Right lobe of liver (tissue), 6 donors: ENCODE measurements around the gene TBPL1. TPM values are rescaled to one million over a fixed set of nuclear protein-coding genes. Genes with fewer than 3 reads are reported as not detected.

Experiments
- ATAC-seq, 4 donors: fragments of 200-7000 bp; cut with Tn5 transposase; one replicate each; pipeline ENCODE4 v1.9.1; 2020; ENCODE audit warnings: mild to moderate bottlenecking in 4 of 4, moderate library complexity in 4 of 4
- DNase-seq, 3 donors: peaks; one replicate each; pipeline ENCODE4 v3.0.0-alpha.2; 2020
- H3K27ac ChIP-seq, 3 donors: fragments of 200-600 bp; one replicate each; pipeline ENCODE4 v1.8.0; 2022
- H3K27me3 ChIP-seq, 2 donors: fragments of 200-600 bp; one replicate each; pipeline ENCODE4 v1.8.0; 2022
- H3K36me3 ChIP-seq, 4 donors: fragments of 200-600 bp; sonication (generic) in 1 of 4; one replicate each; pipeline versions ENCODE4 v1.5.1 to v1.8.0; 2017 to 2022; ENCODE audit warnings: control low read depth in 1 of 4
- H3K4me1 ChIP-seq, 4 donors: fragments of 200-600 bp; sonication (generic) in 1 of 4; one replicate each; pipeline versions ENCODE4 v1.5.1 to v1.8.0; 2017 to 2022; ENCODE audit warnings: control low read depth in 1 of 4
- H3K4me3 ChIP-seq, 3 donors: fragments of 200-600 bp; one replicate each; pipeline ENCODE4 v1.8.0; 2022
- H3K9me3 ChIP-seq, 4 donors: fragments of 200-600 bp; sonication (generic) in 1 of 4; one replicate each; pipeline versions ENCODE4 v1.5.1 to v1.8.0; 2017 to 2022; ENCODE audit warnings: control low read depth in 1 of 4
- CTCF ChIP-seq, 4 donors: fragments of 200-600 bp in 3 of 4; fragments of 450-650 bp in 1 of 4; IDR thresholded peaks; one replicate each; pipeline versions ENCODE4 v1.5.1 to v1.8.0; 2016 to 2022; ENCODE audit warnings: antibody characterized with exemption in 4 of 4, mild to moderate bottlenecking in 2 of 4
- POLR2A ChIP-seq: fragments of 450-650 bp; IDR thresholded peaks from one replicate; pipeline ENCODE4 v1.6.1; 2017; ENCODE audit warnings: antibody characterized with exemption, mild to moderate bottlenecking
- WGBS: methylation state at CpG from one replicate; pipeline ENCODE4 v1.1.6; 2018; ENCODE audit warnings: low coverage, low lambda C conversion rate; ENCODE audit not compliant: insufficient coverage; ENCODE audit errors: missing lambda C conversion rate; 5-methylcytosine and 5-hydroxymethylcytosine counted together
- intact Hi-C, 2 donors: fragments of 100-400 bp; cut with DNase I; formaldehyde crosslinking; loops; one replicate each; pipeline versions ENCODE4 v1.11.2 to v1.14.1; 2022
- total RNA-seq, 6 experiments: library from RNA; depleted of rRNA in 2 of 6; stranded (reverse); fragments of >200 nt in 2 of 6; fragmentation: NEBNext Ultra II Directional in 3 of 6; extraction: Animal tissue kit (Norgen Biotek cat#: 25700) in 3 of 6; gene quantifications; one replicate each; pipeline versions ENCODE4 v1.1.0 to v1.2.4, GENCODE V29; 2016 to 2023
- donor health status: DM: no; HTN: yes; CAD: no.
- donor health status: DM: no; HTN: no; CAD: no.
- donor health status: DM: no; HTN: no; CAD: no.
- donor health status: DM: no; HTN: yes; CAD: no.
- donor health status: DM: no; HTN: yes; CAD: no.

The TBPL1 gene
- total RNA-seq, 6 experiments from 2014 or later, result 6.0 to 11.5 (median 9.4) TPM

GRCh38 chr6:133917781-133918180 lies 35.2 kb upstream of the TBPL1 start:
- ATAC-seq, result no peak
- DNase-seq, result no peak
- Histone ChIP-seq H3K9me3 (no peaks in the 10 kb centered on the region), H3K27ac (no peak overlapping the region), H3K4me3 (no peak overlapping the region), H3K4me1 (no peaks in the 10 kb centered on the region), H3K27me3 (no peaks in the 10 kb centered on the region), H3K36me3 (no peaks in the 10 kb centered on the region)
- TF ChIP-seq CTCF (IDR thresholded peaks at IDR 0.05) (no peak), POLR2A (no peak)
- WGBS, result 66% methylated on average over 3 of the region's 4 CpGs
- intact Hi-C loops, result loop anchor here in 1 of 2 donors (5.0 kb wide), 1 partner anchor 350 kb away; no protein-coding TSS in a partner anchor

- Histone ChIP-seq H3K9me3 (no peaks in the 10 kb centered on the region), H3K27ac (no peak overlapping the region), H3K4me1 (no peaks in the 10 kb centered on the region), H3K27me3 (no peaks in the 10 kb centered on the region), H3K4me3 (no peak overlapping the region), H3K36me3 (no peaks in the 10 kb centered on the region)
- no peak for DNase-seq
- ATAC-seq, result no peak
- TF ChIP-seq POLR2A (no peak), CTCF (IDR thresholded peaks at IDR 0.05) (no peak)
- WGBS, result 30% methylated on average over 2 of the region's 2 CpGs
- intact Hi-C loops, result loop anchor here in 1 of 2 donors (5.0 kb wide), 1 partner anchor 351 kb away; no protein-coding TSS in a partner anchor
These were observed 34.7 kb upstream of the TBPL1 start for GRCh38 chr6:133918208-133918930.

- WGBS, result 50% methylated on average over 5 of the region's 5 CpGs
- H3K9me3 ChIP-seq, result no peaks in the 10 kb centered on the region
- H3K4me1 ChIP-seq, result no peaks in the 10 kb centered on the region
- intact Hi-C loops, result loop anchor here in 1 of 2 donors (5.0 kb wide), 1 partner anchor 352 kb away; no protein-coding TSS in a partner anchor
- no peak overlapping the region for H3K27ac ChIP-seq
- TF ChIP-seq CTCF (IDR thresholded peaks at IDR 0.05) (no peak), POLR2A (no peak)
- ATAC-seq (no peak), DNase-seq (no peak)
- H3K27me3 ChIP-seq, result no peaks in the 10 kb centered on the region
- H3K4me3 ChIP-seq, result no peak overlapping the region
- no peaks in the 10 kb centered on the region for H3K36me3 ChIP-seq
These were observed 33.7 kb upstream of the TBPL1 start for GRCh38 chr6:133919362-133919761.

- peak; percentile 51 to 69 (median 60) for DNase-seq
- H3K27me3 ChIP-seq, result no peaks in the 10 kb centered on the region
- intact Hi-C loops, result loop anchor here (10.0 kb wide), 1 partner anchor 173 kb away; no protein-coding TSS in a partner anchor
- no peaks in the 10 kb centered on the region for H3K9me3 ChIP-seq
- H3K36me3 ChIP-seq, result no peaks in the 10 kb centered on the region
- peak; percentile 69 to 76 (median 72) for ATAC-seq
- H3K4me1 ChIP-seq, result no peaks in the 10 kb centered on the region
- 28% methylated on average over 6 of the region's 6 CpGs for WGBS
- H3K27ac ChIP-seq, result no peak overlapping the region
- TF ChIP-seq CTCF (IDR thresholded peaks at IDR 0.05) (peak; percentile 55 to 82 (median 74)), POLR2A (no peak)
- H3K4me3 ChIP-seq, result no peak overlapping the region
These were observed 31.7 kb upstream of the TBPL1 start for GRCh38 chr6:133921249-133921859.
